H9 (cell line): Measurements from ENCODE around the gene APLF. TPM values are rescaled to one million over a fixed set of nuclear protein-coding genes. Genes with fewer than 3 reads are reported as not detected.

Experiments used
- DNase-seq: peaks from one replicate; pipeline ENCODE4 v3.0.0-alpha.2; 2017
- H2AFZ ChIP-seq: one replicate; pipeline ENCODE4 v1.6.1; 2013; ENCODE audit warnings: mild to moderate bottlenecking, low read length, control low read depth, moderate library complexity
- H2AK5ac ChIP-seq: 2 replicates; pipeline ENCODE4 v1.6.1; 2013; ENCODE audit warnings: low read length, control low read depth, mixed read lengths; ENCODE audit not compliant: insufficient read length
- H2BK120ac ChIP-seq: one replicate; pipeline ENCODE4 v1.6.1; 2013; ENCODE audit warnings: low read depth, mild to moderate bottlenecking, low read length, control low read depth, inconsistent platforms; ENCODE audit not compliant: poor library complexity, severe bottlenecking
- H2BK12ac ChIP-seq: 2 replicates; pipeline ENCODE4 v1.6.1; 2013; ENCODE audit warnings: low read length, control low read depth, mixed read lengths, low read depth; ENCODE audit not compliant: insufficient read length
- H2BK15ac ChIP-seq: 2 replicates; pipeline ENCODE4 v1.6.1; 2013; ENCODE audit warnings: low read depth, low read length, control low read depth
- H2BK20ac ChIP-seq: one replicate; pipeline ENCODE4 v1.6.1; 2013; ENCODE audit warnings: low read depth, mild to moderate bottlenecking, low read length, control low read depth, inconsistent platforms; ENCODE audit not compliant: poor library complexity, severe bottlenecking
- H2BK5ac ChIP-seq: 2 replicates; pipeline ENCODE4 v1.6.1; 2013; ENCODE audit warnings: low read length, control low read depth, mixed read lengths; ENCODE audit not compliant: insufficient read length
- H3K14ac ChIP-seq: 2 replicates; pipeline ENCODE4 v1.6.1; 2013; ENCODE audit warnings: low read length, control low read depth; ENCODE audit not compliant: insufficient read depth
- H3K18ac ChIP-seq: 2 replicates; pipeline ENCODE4 v1.6.1; 2013; ENCODE audit warnings: low read depth, mild to moderate bottlenecking, mixed read lengths, low read length, control low read depth; ENCODE audit not compliant: insufficient read length
- H3K23ac ChIP-seq: 2 replicates; pipeline ENCODE4 v1.6.1; 2013; ENCODE audit warnings: low read length, control low read depth, mixed read lengths, low read depth; ENCODE audit not compliant: insufficient read length
- H3K23me2 ChIP-seq: 2 replicates; pipeline ENCODE4 v1.6.1; 2013; ENCODE audit warnings: low read depth, mild to moderate bottlenecking, mixed read lengths, low read length, control low read depth; ENCODE audit not compliant: insufficient read length, poor library complexity, severe bottlenecking
- H3K27ac ChIP-seq: 2 replicates; pipeline ENCODE4 v1.5.1; 2013; ENCODE audit warnings: low read length, control low read depth, mixed read lengths, low read depth; ENCODE audit not compliant: insufficient read length
- H3K27me3 ChIP-seq: 2 replicates; pipeline ENCODE4 v1.6.1; 2013; ENCODE audit warnings: low read length, control low read depth, inconsistent platforms; ENCODE audit not compliant: insufficient read depth
- H3K4ac ChIP-seq: 2 replicates; pipeline ENCODE4 v1.6.1; 2013; ENCODE audit warnings: low read depth, mild to moderate bottlenecking, control low read depth, inconsistent platforms, low read length, moderate library complexity
- H3K4me1 ChIP-seq: 2 replicates; pipeline ENCODE4 v1.6.1; 2013; ENCODE audit warnings: low read length, control low read depth, inconsistent platforms; ENCODE audit not compliant: insufficient read depth
- H3K4me2 ChIP-seq: 2 replicates; pipeline ENCODE4 v1.6.1; 2013; ENCODE audit warnings: low read length, control low read depth, mixed read lengths; ENCODE audit not compliant: insufficient read length, insufficient read depth
- H3K56ac ChIP-seq: 2 replicates; pipeline ENCODE4 v1.6.1; 2013; ENCODE audit warnings: low read depth, mild to moderate bottlenecking, mixed read lengths, low read length, control low read depth; ENCODE audit not compliant: insufficient read length
- H3K79me1 ChIP-seq: 2 replicates; pipeline ENCODE4 v1.6.1; 2013; ENCODE audit warnings: low read depth, mild to moderate bottlenecking, moderate library complexity, low read length, control low read depth, inconsistent platforms; ENCODE audit not compliant: insufficient read depth, poor library complexity, severe bottlenecking
- H3K79me2 ChIP-seq: 2 replicates; pipeline ENCODE4 v1.6.1; 2013; ENCODE audit warnings: low read length, control low read depth, inconsistent platforms; ENCODE audit not compliant: insufficient read depth
- H3K9ac ChIP-seq: 2 replicates; pipeline ENCODE4 v1.6.1; 2013; ENCODE audit warnings: low read length, control low read depth, mixed read lengths; ENCODE audit not compliant: insufficient read length; ENCODE audit errors: extremely low read depth
- H3K9me3 ChIP-seq: one replicate; pipeline ENCODE4 v1.6.1; 2013; ENCODE audit warnings: low read depth, low read length, inconsistent platforms; ENCODE audit not compliant: control insufficient read depth
- H3T11ph ChIP-seq: one replicate; pipeline ENCODE4 v1.6.1; 2013; ENCODE audit warnings: mild to moderate bottlenecking, low read length, control low read depth, inconsistent platforms
- H4K20me1 ChIP-seq: one replicate; pipeline ENCODE4 v1.6.1; 2013; ENCODE audit not compliant: control insufficient read depth, insufficient read length, insufficient read depth
- H4K5ac ChIP-seq: 2 replicates; pipeline ENCODE4 v1.6.1; 2013; ENCODE audit warnings: low read depth, mild to moderate bottlenecking, mixed read lengths, low read length, control low read depth; ENCODE audit not compliant: insufficient read length
- H4K8ac ChIP-seq: replicated peaks from 2 replicates; pipeline ENCODE4 v1.6.1; 2013; ENCODE audit warnings: low read length, control low read depth, mixed read lengths, low read depth; ENCODE audit not compliant: insufficient read length
- H4K91ac ChIP-seq: 2 replicates; pipeline ENCODE4 v1.6.1; 2013; ENCODE audit warnings: low read depth, mild to moderate bottlenecking, moderate library complexity, mixed read lengths, low read length, control low read depth; ENCODE audit not compliant: insufficient read length
- H3K27ac Mint-ChIP-seq, 3 experiments: 2 replicates in 2 of 3; 3 replicates in 1 of 3; pipeline ENCODE4 v1.8.0; 2020 to 2021; ENCODE audit warnings: mixed read lengths in 3 of 3, mild to moderate bottlenecking in 1 of 3, moderate library complexity in 1 of 3
- H3K27me3 Mint-ChIP-seq: 2 replicates; pipeline ENCODE4 v1.8.0; 2021; ENCODE audit warnings: low read depth, mild to moderate bottlenecking, moderate library complexity, mixed read lengths
- H3K36me3 Mint-ChIP-seq, 3 experiments: 2 replicates in 2 of 3; 3 replicates in 1 of 3; pipeline ENCODE4 v1.8.0; 2020 to 2021; ENCODE audit warnings: low read depth in 3 of 3, mixed read lengths in 3 of 3; ENCODE audit not compliant: insufficient read depth in 1 of 3
- H3K4me1 Mint-ChIP-seq, 2 experiments: 2 replicates each; pipeline ENCODE4 v1.8.0; 2020; ENCODE audit warnings: mixed read lengths in 2 of 2
- H3K4me3 Mint-ChIP-seq, 2 experiments: 2 replicates in 1 of 2; 3 replicates in 1 of 2; pipeline ENCODE4 v1.8.0; 2020 to 2021; ENCODE audit warnings: mild to moderate bottlenecking in 2 of 2, mixed read lengths in 2 of 2, moderate library complexity in 1 of 2
- H3K9me3 Mint-ChIP-seq, 2 experiments: 2 replicates in 1 of 2; 3 replicates in 1 of 2; pipeline ENCODE4 v1.8.0; 2020; ENCODE audit warnings: mild to moderate bottlenecking in 2 of 2, mixed read lengths in 2 of 2, moderate library complexity in 1 of 2
- CTCF ChIP-seq: fragments of 200-600 bp; sonication (generic); conservative IDR thresholded peaks from 3 replicates; pipeline ENCODE4 v1.8.0; 2021; ENCODE audit warnings: antibody characterized with exemption, mild to moderate bottlenecking
- WGBS: extraction: QIAGEN DNeasy Blood & Tissue Kit; methylation state at CpG from one replicate; pipeline ENCODE4 v1.1.7; 2013; ENCODE audit warnings: missing lambda C conversion rate, low lambda C conversion rate, mixed read lengths; ENCODE audit not compliant: insufficient read length; ENCODE audit errors: extremely low coverage; 5-methylcytosine and 5-hydroxymethylcytosine counted together
- total RNA-seq: library from RNA; stranded (reverse); gene quantifications from 2 replicates; pipeline ENCODE4 v1.2.1, GENCODE V29; 2021

Gene APLF
- total RNA-seq, 1 experiment from 2014 or later, result 3.7 TPM

DNA sequence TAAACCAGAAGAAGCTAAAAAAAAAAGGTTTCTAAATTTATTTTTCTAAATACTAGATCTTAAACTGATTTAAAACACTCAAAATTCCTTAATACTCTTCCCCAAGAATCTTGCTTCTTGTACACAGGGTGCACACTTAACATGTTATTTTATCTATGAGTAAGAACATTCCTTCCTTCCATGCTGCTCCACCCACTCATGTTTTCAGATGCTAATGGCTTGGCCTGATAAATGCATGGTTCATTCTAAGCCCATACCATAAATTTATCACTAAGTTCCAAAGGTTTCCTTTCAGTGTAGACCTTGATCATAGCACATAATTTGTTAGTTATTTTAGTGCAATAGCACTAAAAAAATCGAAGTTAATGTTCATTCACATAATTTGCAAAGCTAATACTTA lies 8.4 kb upstream of the APLF start:
- Histone ChIP-seq H2BK5ac (no peak overlapping the region), H4K8ac (no peak overlapping the region), H3K14ac (no peak overlapping the region), H3K9me3 (no peaks in the 10 kb centered on the region), H3K23me2 (no peaks in the 10 kb centered on the region), H4K91ac (no peak overlapping the region), H2BK15ac (no peak overlapping the region), H2AK5ac (no peak overlapping the region), H3K27ac (no peak overlapping the region), H2AFZ (no peak overlapping the region), H3K9ac (no peak overlapping the region), H3K18ac (no peak overlapping the region), H3K79me1 (no peaks in the 10 kb centered on the region), H2BK20ac (no peak overlapping the region), H3K79me2 (no peaks in the 10 kb centered on the region), H3K4me1 (no peaks in the 10 kb centered on the region), H2BK120ac (no peak overlapping the region), H3K4ac (no peak overlapping the region), H3K4me2 (no peak overlapping the region), H4K20me1 (no peaks in the 10 kb centered on the region), H3K27me3 (no peaks in the 10 kb centered on the region), H3T11ph (no peak overlapping the region), H4K5ac (no peak overlapping the region), H3K56ac (no peak overlapping the region), H2BK12ac (no peak overlapping the region), H3K23ac (no peak overlapping the region)
- no CpG with 5 or more reads among the region's 1 CpG for WGBS
- TF ChIP-seq CTCF, result no peak
- no peaks in the 10 kb centered on the region for H3K27me3 Mint-ChIP-seq
- H3K27ac Mint-ChIP-seq, result no peak overlapping the region
- no peaks in the 10 kb centered on the region for H3K36me3 Mint-ChIP-seq
- no peaks in the 10 kb centered on the region for H3K4me1 Mint-ChIP-seq
- no peaks in the 10 kb centered on the region for H3K9me3 Mint-ChIP-seq
- DNase-seq, result no peak
- H3K4me3 Mint-ChIP-seq, result no peak overlapping the region
